A549 treated with Hydrocortisone at 1 μM for 4 hours (cell line): ENCODE measurements around the gene MYL12A. TPM values are rescaled to one million over a fixed set of nuclear protein-coding genes. Genes with fewer than 3 reads are reported as not detected.

Source experiments
- total RNA-seq: library from RNA; stranded (reverse); fragments of 200-300 nt; extraction: Qiagen RNA extraction; gene quantifications from 5 replicates; pipeline ENCODE4 v1.2.3, GENCODE V29; 2022

The MYL12A gene
- 292 to 336 TPM (median 321 TPM) in 5 replicates for total RNA-seq

GRCh38 chr18:3247240-3248061 lies at the start of gene MYL12A:
Gene MYL12A, plus strand, starts transcription at chr18:3247801. Its CDS starts 5,447 bp downstream, at chr18:3253248.

GRCh38 chr18:3219631-3220335 lies 27.8 kb upstream of the MYL12A start, which contains the start of gene MYOM1:
Gene MYOM1, minus strand, starts transcription at chr18:3219968. Its CDS starts 4,745 bp downstream, at chr18:3215223.

GRCh38 chr18:3261373-3262233 lies 14.0 kb downstream of the MYL12A start, which contains the start of gene MYL12B:
Gene MYL12B, plus strand, starts transcription at chr18:3262133. Its CDS starts 10,766 bp downstream, at chr18:3272899.

Other genes starting within 250 kb of the MYL12A start
- 16.0 to 20.8 TPM (median 18.7 TPM) in 5 replicates for gene LPIN2, start 234.7 kb upstream of the MYL12A start, total RNA-seq
- gene MYOM1, start 27.8 kb upstream of the MYL12A start, total RNA-seq = 0.09 to 0.41 TPM (median 0.15 TPM) in 5 replicates
- gene MYL12B, start 14.3 kb downstream of the MYL12A start, total RNA-seq = 370 to 410 TPM (median 399 TPM) in 5 replicates
- gene TGIF1, start 202.4 kb downstream of the MYL12A start, total RNA-seq = 72.4 to 114 TPM (median 102 TPM) in 5 replicates